ENCODE measurements around the gene ZSCAN10. TPM values are rescaled to one million over a fixed set of nuclear protein-coding genes. Genes with fewer than 3 reads are reported as not detected.
"Not testable (repeated sequence)": the region's sequence is repeated elsewhere in the genome, so short reads cannot be mapped to it uniquely, and the experiment has no call there.

ZSCAN10 gene
- total RNA-seq, 1 experiment from 2014 or later: not detected

- Histone ChIP-seq H3K9me2 (replicated peaks; ENCODE audit: low read length) (no peaks in the 10 kb centered on the region), H3K27me3 (ENCODE audit: low read length) (no peaks in the 10 kb centered on the region), H4K20me1 (ENCODE audit: low read length) (no peaks in the 10 kb centered on the region), H3F3A (ENCODE audit: low read length, unreplicated experiment) (no peaks in the 10 kb centered on the region), H3K9me3 (ENCODE audit: low read length) (no peaks in the 10 kb centered on the region), H3K4me1 (ENCODE audit: insufficient read depth, low read length) (no peaks in the 10 kb centered on the region), H3K9ac (ENCODE audit: low read length) (no peak overlapping the region), H2AFZ (ENCODE audit: low read length) (no peak overlapping the region), H3K79me2 (ENCODE audit: low read length) (no peaks in the 10 kb centered on the region), H3K4me2 (ENCODE audit: low read length) (no peak overlapping the region), H3K36me3 (ENCODE audit: low read depth, low read length) (no peaks in the 10 kb centered on the region), H3K27ac (ENCODE audit: low read length) (no peak overlapping the region), H3K4me3 (ENCODE audit: low read length) (no peak overlapping the region)
- BruUV-seq (replicated peaks): no TSS peak
- intact Hi-C loops (cut with micrococcal nuclease): no loop called here
- TF ChIP-seq CTCF (conservative IDR thresholded peaks at IDR 0.05; ENCODE audit: low read depth, low read length): no peak
- no peak for TF ChIP-seq EZH2phosphoT487 (IDR thresholded peaks at IDR 0.05; ENCODE audit: borderline replicate concordance, low read length)
- no peak for TF ChIP-seq EZH2 (IDR thresholded peaks at IDR 0.05; ENCODE audit: low read length, unreplicated experiment)
- ChIA-PET POLR2A (ENCODE audit: unreplicated experiment) (no interaction called here), CTCF (no interaction called here)
- DNase-seq (no peak), ATAC-seq (no peak)
These were observed 13.1 kb downstream of the ZSCAN10 start for GRCh38 chr16:3085868-3086595.

- intact Hi-C loops (cut with micrococcal nuclease): no loop called here
- Histone ChIP-seq H3K27me3 (ENCODE audit: low read length) (no peaks in the 10 kb centered on the region), H3K4me1 (ENCODE audit: insufficient read depth, low read length) (no peaks in the 10 kb centered on the region), H3K4me2 (ENCODE audit: low read length) (no peak overlapping the region), H3K36me3 (ENCODE audit: low read depth, low read length) (no peaks in the 10 kb centered on the region), H3K27ac (ENCODE audit: low read length) (no peak overlapping the region), H3K9me3 (ENCODE audit: low read length) (no peaks in the 10 kb centered on the region), H3K79me2 (ENCODE audit: low read length) (no peaks in the 10 kb centered on the region), H2AFZ (ENCODE audit: low read length) (no peak overlapping the region), H3K4me3 (ENCODE audit: low read length) (no peak overlapping the region), H3F3A (ENCODE audit: low read length, unreplicated experiment) (no peaks in the 10 kb centered on the region), H3K9ac (ENCODE audit: low read length) (no peak overlapping the region), H3K9me2 (replicated peaks; ENCODE audit: low read length) (no peaks in the 10 kb centered on the region), H4K20me1 (ENCODE audit: low read length) (no peaks in the 10 kb centered on the region)
- ChIA-PET POLR2A (ENCODE audit: unreplicated experiment) (no interaction called here), CTCF (no interaction called here)
- ATAC-seq: no peak
- no peak for DNase-seq
- BruUV-seq (replicated peaks): no TSS peak
- no peak for TF ChIP-seq EZH2phosphoT487 (IDR thresholded peaks at IDR 0.05; ENCODE audit: borderline replicate concordance, low read length)
- no peak for TF ChIP-seq CTCF (conservative IDR thresholded peaks at IDR 0.05; ENCODE audit: low read depth, low read length)
- no peak for TF ChIP-seq EZH2 (IDR thresholded peaks at IDR 0.05; ENCODE audit: low read length, unreplicated experiment)
These were observed 14.0 kb downstream of the ZSCAN10 start for GRCh38 chr16:3084969-3085670.

GRCh38 chr16:3084491-3084890 is 14.6 kb downstream of the ZSCAN10 start:
- TF ChIP-seq EZH2 (IDR thresholded peaks at IDR 0.05; ENCODE audit: low read length, unreplicated experiment) (no peak), EZH2phosphoT487 (IDR thresholded peaks at IDR 0.05; ENCODE audit: borderline replicate concordance, low read length) (no peak), CTCF (conservative IDR thresholded peaks at IDR 0.05; ENCODE audit: low read depth, low read length) (no peak)
- ATAC-seq (no peak), DNase-seq (no peak)
- Histone ChIP-seq H3K9me2 (replicated peaks; ENCODE audit: low read length) (no peaks in the 10 kb centered on the region), H3K36me3 (ENCODE audit: low read depth, low read length) (no peaks in the 10 kb centered on the region), H3K4me2 (ENCODE audit: low read length) (no peak overlapping the region), H3K4me3 (ENCODE audit: low read length) (no peak overlapping the region), H3K27ac (ENCODE audit: low read length) (no peak overlapping the region), H3K4me1 (ENCODE audit: insufficient read depth, low read length) (no peaks in the 10 kb centered on the region), H3K79me2 (ENCODE audit: low read length) (no peaks in the 10 kb centered on the region), H2AFZ (ENCODE audit: low read length) (no peak overlapping the region), H3K27me3 (ENCODE audit: low read length) (no peaks in the 10 kb centered on the region), H3K9me3 (ENCODE audit: low read length) (no peaks in the 10 kb centered on the region), H3F3A (ENCODE audit: low read length, unreplicated experiment) (no peaks in the 10 kb centered on the region), H3K9ac (ENCODE audit: low read length) (no peak overlapping the region), H4K20me1 (ENCODE audit: low read length) (no peaks in the 10 kb centered on the region)
- CTCF ChIA-PET: no interaction called here
- BruUV-seq (replicated peaks): no TSS peak
- POLR2A ChIA-PET (ENCODE audit: unreplicated experiment): no interaction called here
- intact Hi-C loops (cut with micrococcal nuclease): no loop called here

GRCh38 chr16:3083408-3083807 is 15.7 kb downstream of the ZSCAN10 start:
- POLR2A ChIA-PET (ENCODE audit: unreplicated experiment): not testable (repeated sequence)

More at GRCh38 chr16:3083408-3083807, 15.7 kb downstream of the ZSCAN10 start:
- H3F3A ChIP-seq (ENCODE audit: low read length, unreplicated experiment); H3K4me2 ChIP-seq (ENCODE audit: low read length); DNase-seq; H3K9me2 ChIP-seq (replicated peaks; ENCODE audit: low read length); H3K27ac ChIP-seq (ENCODE audit: low read length); CTCF ChIA-PET; H3K9me3 ChIP-seq (ENCODE audit: low read length); H3K9ac ChIP-seq (ENCODE audit: low read length); H2AFZ ChIP-seq (ENCODE audit: low read length); intact Hi-C loops (cut with micrococcal nuclease); ATAC-seq; BruUV-seq (replicated peaks); H3K27me3 ChIP-seq (ENCODE audit: low read length); H3K4me1 ChIP-seq (ENCODE audit: insufficient read depth, low read length); H4K20me1 ChIP-seq (ENCODE audit: low read length); H3K36me3 ChIP-seq (ENCODE audit: low read depth, low read length); H3K79me2 ChIP-seq (ENCODE audit: low read length); H3K4me3 ChIP-seq (ENCODE audit: low read length): not testable (repeated sequence)

Data from PC-3 (cell line).